ENCODE measurements around the gene NPEPL1.
"Not testable (repeated sequence)": the region's sequence is repeated elsewhere in the genome, so short reads cannot be mapped to it uniquely, and the experiment has no call there.

Gene NPEPL1

DNA sequence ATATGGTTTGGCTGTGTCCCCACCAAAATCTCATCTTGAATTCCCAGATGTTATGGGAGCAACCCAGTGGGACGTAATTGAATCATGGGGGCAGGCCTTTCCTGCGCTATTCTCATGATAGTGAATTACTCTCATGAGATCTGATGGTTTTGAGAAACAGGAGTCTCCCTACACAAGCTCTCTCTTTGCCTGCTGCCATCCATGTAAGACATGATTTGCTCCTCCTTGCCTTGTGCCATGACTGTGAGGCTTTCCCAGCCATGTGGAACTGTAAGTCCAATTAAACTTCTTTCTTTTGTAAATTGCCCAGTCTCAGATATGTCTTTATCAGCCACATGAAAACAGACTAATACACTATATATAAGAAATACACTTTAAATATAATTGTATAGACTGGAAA, 33.6 kb downstream of the NPEPL1 start:
- H2BK120ac ChIP-seq (ENCODE audit: low read depth, low read length); H2AFZ ChIP-seq (ENCODE audit: low read length); H3K4me1 ChIP-seq (ENCODE audit: control insufficient read depth in 2 of 2, insufficient read depth in 1 of 2, low read depth in 1 of 2, low read length in 2 of 2); H3K9me3 ChIP-seq (replicated peaks in 1 of 2; ENCODE audit: control insufficient read depth in 2 of 2, insufficient read depth in 1 of 2, low read depth in 1 of 2, low read length in 2 of 2); H3K18ac ChIP-seq (ENCODE audit: low read length); H3K14ac ChIP-seq (ENCODE audit: low read length); H4K8ac ChIP-seq (ENCODE audit: low read depth, low read length); H3K79me1 ChIP-seq (ENCODE audit: low read depth, low read length); H2BK12ac ChIP-seq (ENCODE audit: low read length); DNase-seq (ENCODE audit: low spot score); H3K36me3 ChIP-seq (replicated peaks in 1 of 2; ENCODE audit: control insufficient read depth in 2 of 2, insufficient read depth in 2 of 2, low read length in 2 of 2); H3K23ac ChIP-seq (ENCODE audit: low read depth, low read length, poor library complexity); H3K4me3 ChIP-seq (ENCODE audit: low read length in 2 of 2); H3K9ac ChIP-seq (ENCODE audit: low read depth, low read length, poor library complexity); H2AK5ac ChIP-seq (ENCODE audit: low read depth, low read length); H3K27ac ChIP-seq (replicated peaks; ENCODE audit: low read length); H3K4ac ChIP-seq (ENCODE audit: low read length); H2BK5ac ChIP-seq (ENCODE audit: low read length); H4K91ac ChIP-seq (ENCODE audit: low read depth, low read length, poor library complexity); H3K4me2 ChIP-seq (ENCODE audit: insufficient read depth, low read length, poor library complexity, severe bottlenecking); H2BK15ac ChIP-seq (ENCODE audit: low read length): not testable (repeated sequence)
- WGBS, 2 donors (ENCODE audit: extremely low coverage in 2 of 2, insufficient read length in 2 of 2, insufficient replicate concordance in 1 of 2) = no CpG with 5 or more reads among the region's 2 CpGs
- peaks cover 0 to 26% (median 0%) of the 10 kb centered on the region in 3 experiments for H3K27me3 ChIP-seq (ENCODE audit: control insufficient read depth in 3 of 3, insufficient read depth in 3 of 3, low read depth in 1 of 3, low read length in 3 of 3)

DNA sequence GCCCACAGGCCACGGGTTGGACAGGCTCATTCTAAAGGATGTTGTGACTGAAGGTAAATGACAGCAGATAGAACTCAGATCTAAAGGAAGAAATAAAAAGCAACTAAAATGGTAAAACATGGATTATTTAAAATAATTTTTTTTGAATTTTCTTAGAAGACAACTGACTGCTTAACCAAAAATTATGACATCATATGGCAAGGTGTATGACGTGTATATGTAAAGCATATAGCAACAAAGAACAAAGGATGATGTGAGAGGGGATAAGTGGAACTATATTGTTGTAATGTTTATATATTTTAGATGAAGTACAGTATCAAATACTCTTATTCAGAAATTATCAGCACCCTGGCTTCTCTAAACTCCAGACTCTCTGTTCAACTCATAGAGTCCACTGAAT, 38.6 kb downstream of the NPEPL1 start:
- Histone ChIP-seq H3K9ac (ENCODE audit: low read depth, low read length, poor library complexity) (no peak overlapping the region), H3K9me3 (replicated peaks in 1 of 2; ENCODE audit: control insufficient read depth in 2 of 2, insufficient read depth in 1 of 2, low read depth in 1 of 2, low read length in 2 of 2) (no peaks in the 10 kb centered on the region), H2AFZ (ENCODE audit: low read length) (no peak overlapping the region), H3K18ac (ENCODE audit: low read length) (no peak overlapping the region), H3K4me2 (ENCODE audit: insufficient read depth, low read length, poor library complexity, severe bottlenecking) (no peak overlapping the region), H3K36me3 (replicated peaks in 1 of 2; ENCODE audit: control insufficient read depth in 2 of 2, insufficient read depth in 2 of 2, low read length in 2 of 2) (no peaks in the 10 kb centered on the region), H3K27ac (replicated peaks; ENCODE audit: low read length) (no peak overlapping the region), H3K4ac (ENCODE audit: low read length) (no peak overlapping the region), H2BK12ac (ENCODE audit: low read length) (no peak overlapping the region), H3K23ac (ENCODE audit: low read depth, low read length, poor library complexity) (no peak overlapping the region), H3K14ac (ENCODE audit: low read length) (no peak overlapping the region), H3K4me3 (ENCODE audit: low read length in 2 of 2) (no peak overlapping the region), H2BK15ac (ENCODE audit: low read length) (no peak overlapping the region), H2BK5ac (ENCODE audit: low read length) (no peak overlapping the region), H4K8ac (ENCODE audit: low read depth, low read length) (no peak overlapping the region), H3K4me1 (ENCODE audit: control insufficient read depth in 2 of 2, insufficient read depth in 1 of 2, low read depth in 1 of 2, low read length in 2 of 2) (no peaks in the 10 kb centered on the region), H4K91ac (ENCODE audit: low read depth, low read length, poor library complexity) (no peak overlapping the region), H2BK120ac (ENCODE audit: low read depth, low read length) (no peak overlapping the region), H3K27me3 (ENCODE audit: control insufficient read depth in 3 of 3, insufficient read depth in 3 of 3, low read depth in 1 of 3, low read length in 3 of 3) (no peaks in the 10 kb centered on the region), H3K79me1 (ENCODE audit: low read depth, low read length) (no peaks in the 10 kb centered on the region), H2AK5ac (ENCODE audit: low read depth, low read length) (no peak overlapping the region)
- no peak for DNase-seq (ENCODE audit: low spot score)
- no CpG with 5 or more reads among the region's 2 CpGs for WGBS, 2 donors (ENCODE audit: extremely low coverage in 2 of 2, insufficient read length in 2 of 2, insufficient replicate concordance in 1 of 2)

GRCh38 chr20:58737198-58737597, 44.6 kb downstream of the NPEPL1 start:
- H3K4ac ChIP-seq (ENCODE audit: low read length) = no peak overlapping the region
- no peaks in the 10 kb centered on the region for H3K27me3 ChIP-seq (ENCODE audit: control insufficient read depth in 3 of 3, insufficient read depth in 3 of 3, low read depth in 1 of 3, low read length in 3 of 3)
- H2BK12ac ChIP-seq (ENCODE audit: low read length) = no peak overlapping the region
- H2AFZ ChIP-seq (ENCODE audit: low read length) = no peak overlapping the region
- H2AK5ac ChIP-seq (ENCODE audit: low read depth, low read length) = no peak overlapping the region
- H3K4me3 ChIP-seq (ENCODE audit: low read length in 2 of 2) = no peak overlapping the region
- H3K9me3 ChIP-seq (replicated peaks in 1 of 2; ENCODE audit: control insufficient read depth in 2 of 2, insufficient read depth in 1 of 2, low read depth in 1 of 2, low read length in 2 of 2) = no peaks in the 10 kb centered on the region
- WGBS, 2 donors (ENCODE audit: extremely low coverage in 2 of 2, insufficient read length in 2 of 2, insufficient replicate concordance in 1 of 2) = no CpG with 5 or more reads among the region's 1 CpG
- no peak overlapping the region for H3K14ac ChIP-seq (ENCODE audit: low read length)
- H2BK120ac ChIP-seq (ENCODE audit: low read depth, low read length) = no peak overlapping the region
- H2BK5ac ChIP-seq (ENCODE audit: low read length) = no peak overlapping the region
- H3K9ac ChIP-seq (ENCODE audit: low read depth, low read length, poor library complexity) = no peak overlapping the region
- no peaks in the 10 kb centered on the region for H3K36me3 ChIP-seq (replicated peaks in 1 of 2; ENCODE audit: control insufficient read depth in 2 of 2, insufficient read depth in 2 of 2, low read length in 2 of 2)
- no peak overlapping the region for H2BK15ac ChIP-seq (ENCODE audit: low read length)
- no peaks in the 10 kb centered on the region for H3K4me1 ChIP-seq (ENCODE audit: control insufficient read depth in 2 of 2, insufficient read depth in 1 of 2, low read depth in 1 of 2, low read length in 2 of 2)
- no peaks in the 10 kb centered on the region for H3K79me1 ChIP-seq (ENCODE audit: low read depth, low read length)
- H3K4me2 ChIP-seq (ENCODE audit: insufficient read depth, low read length, poor library complexity, severe bottlenecking) = no peak overlapping the region
- no peak overlapping the region for H3K18ac ChIP-seq (ENCODE audit: low read length)
- H3K23ac ChIP-seq (ENCODE audit: low read depth, low read length, poor library complexity) = no peak overlapping the region
- no peak for DNase-seq (ENCODE audit: low spot score)
- no peak overlapping the region for H4K8ac ChIP-seq (ENCODE audit: low read depth, low read length)
- no peak overlapping the region for H4K91ac ChIP-seq (ENCODE audit: low read depth, low read length, poor library complexity)
- H3K27ac ChIP-seq (replicated peaks; ENCODE audit: low read length) = no peak overlapping the region

DNA sequence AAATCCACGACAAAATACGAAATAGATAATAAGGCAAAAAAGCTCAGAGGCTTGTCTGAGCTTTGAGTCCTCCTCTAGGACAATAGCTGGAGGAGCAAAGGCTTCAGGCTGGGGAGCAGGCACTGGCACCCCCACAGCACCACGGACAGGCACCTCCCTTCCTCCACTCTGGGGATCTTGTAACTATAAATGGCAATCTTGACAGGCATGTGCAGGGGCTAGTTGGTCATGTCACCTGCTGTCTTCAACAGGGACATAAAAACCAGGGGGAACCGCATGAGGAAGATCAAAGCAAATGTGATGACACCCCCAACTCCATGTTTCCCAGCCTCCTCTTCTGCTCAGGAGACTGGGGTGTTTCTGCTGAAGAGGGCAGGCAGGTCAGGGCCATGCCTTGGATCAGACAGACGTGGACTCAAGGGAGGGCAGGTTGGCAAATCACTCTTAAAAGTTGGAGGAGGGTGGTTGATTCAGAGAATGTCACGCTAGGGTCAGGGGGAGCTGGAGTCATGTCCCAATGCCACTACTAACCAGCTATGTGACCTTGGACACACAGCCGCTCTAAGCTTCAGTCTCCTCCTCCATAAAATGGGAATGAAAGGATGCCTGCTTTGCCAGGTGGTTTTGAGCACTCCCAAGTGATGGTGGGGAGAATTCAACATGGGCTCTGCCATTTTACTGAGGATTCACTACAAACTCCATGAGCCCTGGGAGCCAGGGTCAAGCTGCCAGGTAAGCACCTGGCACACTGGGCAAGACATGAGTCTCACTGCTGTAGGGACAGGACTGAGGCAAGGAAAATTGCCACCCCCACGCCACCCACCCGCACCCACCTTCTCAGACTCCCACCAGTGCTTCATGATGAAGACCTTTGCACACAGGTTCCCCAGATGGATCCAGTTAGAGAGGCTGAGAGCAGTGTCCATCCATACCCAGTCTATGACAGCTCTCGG, 48.0 kb downstream of the NPEPL1 start:
- H3K79me1 ChIP-seq (ENCODE audit: low read depth, low read length) = no peaks in the 10 kb centered on the region
- H2BK120ac ChIP-seq (ENCODE audit: low read depth, low read length) = no peak overlapping the region
- H3K4me2 ChIP-seq (ENCODE audit: insufficient read depth, low read length, poor library complexity, severe bottlenecking) = no peak overlapping the region
- no peaks in the 10 kb centered on the region for H3K9me3 ChIP-seq (replicated peaks in 1 of 2; ENCODE audit: control insufficient read depth in 2 of 2, insufficient read depth in 1 of 2, low read depth in 1 of 2, low read length in 2 of 2)
- DNase-seq (ENCODE audit: low spot score) = no peak
- no peak overlapping the region for H2BK15ac ChIP-seq (ENCODE audit: low read length)
- H2AFZ ChIP-seq (ENCODE audit: low read length) = no peak overlapping the region
- H3K4me3 ChIP-seq (ENCODE audit: low read length in 2 of 2) = no peak overlapping the region
- no peak overlapping the region for H2BK12ac ChIP-seq (ENCODE audit: low read length)
- WGBS, 2 donors (ENCODE audit: extremely low coverage in 2 of 2, insufficient read length in 2 of 2, insufficient replicate concordance in 1 of 2) = no CpG with 5 or more reads among the region's 10 CpGs
- H3K36me3 ChIP-seq (replicated peaks in 1 of 2; ENCODE audit: control insufficient read depth in 2 of 2, insufficient read depth in 2 of 2, low read length in 2 of 2) = no peaks in the 10 kb centered on the region
- H3K14ac ChIP-seq (ENCODE audit: low read length) = no peak overlapping the region
- no peak overlapping the region for H4K8ac ChIP-seq (ENCODE audit: low read depth, low read length)
- H2BK5ac ChIP-seq (ENCODE audit: low read length) = no peak overlapping the region
- H3K18ac ChIP-seq (ENCODE audit: low read length) = no peak overlapping the region
- H2AK5ac ChIP-seq (ENCODE audit: low read depth, low read length) = no peak overlapping the region
- no peak overlapping the region for H3K23ac ChIP-seq (ENCODE audit: low read depth, low read length, poor library complexity)
- H3K27ac ChIP-seq (replicated peaks; ENCODE audit: low read length) = no peak overlapping the region
- H3K4ac ChIP-seq (ENCODE audit: low read length) = no peak overlapping the region
- no peak overlapping the region for H4K91ac ChIP-seq (ENCODE audit: low read depth, low read length, poor library complexity)
- H3K9ac ChIP-seq (ENCODE audit: low read depth, low read length, poor library complexity) = no peak overlapping the region
- H3K4me1 ChIP-seq (ENCODE audit: control insufficient read depth in 2 of 2, insufficient read depth in 1 of 2, low read depth in 1 of 2, low read length in 2 of 2) = no peaks in the 10 kb centered on the region
- peaks cover 0 to 3% (median 0%) of the 10 kb centered on the region in 3 experiments for H3K27me3 ChIP-seq (ENCODE audit: control insufficient read depth in 3 of 3, insufficient read depth in 3 of 3, low read depth in 1 of 3, low read length in 3 of 3)

All from neuronal stem cell (in vitro differentiated cells).